ENCODE results near the gene APOL2. TPM values are rescaled to one million over a fixed set of nuclear protein-coding genes. Genes with fewer than 3 reads are reported as not detected.
A peak's percentile ranks its signal among the peaks of the same experiment; 100 is the strongest.
"Not testable (repeated sequence)": the region's sequence is repeated elsewhere in the genome, so short reads cannot be mapped to it uniquely, and the experiment has no call there.

Gene APOL2
- polyA plus RNA-seq, 3 donors from 2014 or later, result 22.4 to 42.4 (median 22.9) TPM

DNA sequence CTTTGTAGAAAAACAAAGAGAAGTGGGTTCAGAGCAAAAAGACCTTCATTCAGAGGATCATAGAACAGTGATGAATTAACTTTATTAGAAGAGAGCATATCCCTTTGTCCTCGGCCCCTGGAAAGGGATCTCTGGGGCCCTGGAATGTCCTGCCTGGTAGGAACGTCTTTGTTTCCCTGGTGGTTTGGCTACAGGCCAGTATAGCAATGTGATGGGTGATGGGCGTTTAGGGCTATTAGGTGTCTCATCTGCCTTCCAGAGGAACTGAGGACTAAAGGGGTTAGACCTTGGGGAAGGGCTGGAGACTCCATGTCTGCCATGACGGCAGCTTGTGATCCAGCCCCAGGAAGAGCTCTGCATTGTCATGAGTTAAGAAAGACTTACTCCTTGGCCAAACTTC, 46.8 kb downstream of the APOL2 start:
- peaks cover 6 to 7% (median 7%) of the 10 kb centered on the region in 3 donors for H3K27me3 Mint-ChIP-seq (ENCODE audit: low read depth in 3 of 3)
- no peak overlapping the region for H3K27ac Mint-ChIP-seq
- H3K36me3 Mint-ChIP-seq, result no peaks in the 10 kb centered on the region
- H3K4me3 Mint-ChIP-seq, result no peak overlapping the region
- no peaks in the 10 kb centered on the region for H3K9me3 Mint-ChIP-seq
- no peak for DNase-seq
- H3K4me1 Mint-ChIP-seq, result peaks cover 4 to 7% of the 10 kb centered on the region in 2 donors

DNA sequence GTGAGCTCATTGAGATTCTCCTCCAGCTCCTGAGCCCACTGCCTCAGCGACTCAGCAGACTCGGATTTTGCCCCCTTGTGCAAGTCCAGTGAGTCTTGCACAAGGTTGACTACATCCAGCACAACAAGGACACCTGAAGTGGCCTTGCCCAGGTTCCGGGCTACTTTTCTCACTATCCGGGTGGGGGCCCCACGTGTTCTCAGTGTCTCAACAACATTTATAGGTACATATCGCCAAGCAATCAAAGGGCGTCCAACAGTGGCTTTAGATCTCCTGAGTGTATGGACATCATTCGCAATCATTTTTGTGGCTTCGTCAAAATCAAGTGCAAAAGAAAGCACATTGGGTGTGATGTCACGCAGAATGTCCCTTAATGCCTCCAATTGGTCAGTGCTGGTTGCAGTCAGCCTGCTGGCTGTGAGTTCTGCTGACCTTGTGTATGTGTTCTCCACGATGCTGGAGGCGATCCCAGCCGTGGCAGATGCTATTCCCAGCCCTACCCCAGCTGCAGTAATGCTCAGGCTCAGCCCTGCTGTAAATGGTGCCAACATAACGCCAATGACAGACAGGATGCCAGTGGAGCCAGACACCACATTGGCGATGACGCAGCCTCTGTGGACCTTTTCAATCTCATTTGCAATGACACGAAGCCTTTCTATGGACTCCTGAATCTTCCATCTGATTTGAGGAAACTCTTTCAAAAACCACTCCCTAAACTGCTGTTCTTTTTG, 48.1 kb downstream of the APOL2 start:
- no peaks in the 10 kb centered on the region for H3K4me1 Mint-ChIP-seq
- no peak overlapping the region for H3K4me3 Mint-ChIP-seq
- no peaks in the 10 kb centered on the region for H3K9me3 Mint-ChIP-seq
- peak overlapping the region in 1 of 6 donors; percentile 24 for H3K27ac Mint-ChIP-seq
- peaks cover 6 to 7% (median 7%) of the 10 kb centered on the region in 3 donors for H3K27me3 Mint-ChIP-seq (ENCODE audit: low read depth in 3 of 3)
- DNase-seq, result no peak
- no peaks in the 10 kb centered on the region for H3K36me3 Mint-ChIP-seq

DNA sequence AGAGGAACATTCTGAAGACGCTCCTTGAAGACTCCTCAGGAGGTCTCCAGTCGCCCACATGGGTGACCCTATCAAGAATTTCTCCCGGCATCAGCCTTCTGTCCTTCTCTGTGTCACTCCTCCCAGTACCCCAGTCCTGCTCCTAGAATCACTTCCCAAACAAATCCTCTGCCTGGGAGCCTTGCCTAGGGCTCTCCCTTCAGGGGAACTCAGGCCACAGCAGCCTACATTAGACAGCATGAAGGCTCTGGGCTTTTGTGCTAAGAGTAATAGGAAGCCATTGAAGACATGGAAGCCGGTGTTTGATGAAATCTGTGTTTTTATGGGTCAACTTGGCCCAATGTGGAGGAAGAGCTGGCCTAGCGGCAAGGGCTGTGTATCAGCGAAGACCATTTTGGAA, 51.5 kb downstream of the APOL2 start:
- not testable (repeated sequence) for H3K27ac Mint-ChIP-seq; H3K36me3 Mint-ChIP-seq; H3K27me3 Mint-ChIP-seq (ENCODE audit: low read depth in 3 of 3); H3K9me3 Mint-ChIP-seq; DNase-seq; H3K4me1 Mint-ChIP-seq; H3K4me3 Mint-ChIP-seq

DNA sequence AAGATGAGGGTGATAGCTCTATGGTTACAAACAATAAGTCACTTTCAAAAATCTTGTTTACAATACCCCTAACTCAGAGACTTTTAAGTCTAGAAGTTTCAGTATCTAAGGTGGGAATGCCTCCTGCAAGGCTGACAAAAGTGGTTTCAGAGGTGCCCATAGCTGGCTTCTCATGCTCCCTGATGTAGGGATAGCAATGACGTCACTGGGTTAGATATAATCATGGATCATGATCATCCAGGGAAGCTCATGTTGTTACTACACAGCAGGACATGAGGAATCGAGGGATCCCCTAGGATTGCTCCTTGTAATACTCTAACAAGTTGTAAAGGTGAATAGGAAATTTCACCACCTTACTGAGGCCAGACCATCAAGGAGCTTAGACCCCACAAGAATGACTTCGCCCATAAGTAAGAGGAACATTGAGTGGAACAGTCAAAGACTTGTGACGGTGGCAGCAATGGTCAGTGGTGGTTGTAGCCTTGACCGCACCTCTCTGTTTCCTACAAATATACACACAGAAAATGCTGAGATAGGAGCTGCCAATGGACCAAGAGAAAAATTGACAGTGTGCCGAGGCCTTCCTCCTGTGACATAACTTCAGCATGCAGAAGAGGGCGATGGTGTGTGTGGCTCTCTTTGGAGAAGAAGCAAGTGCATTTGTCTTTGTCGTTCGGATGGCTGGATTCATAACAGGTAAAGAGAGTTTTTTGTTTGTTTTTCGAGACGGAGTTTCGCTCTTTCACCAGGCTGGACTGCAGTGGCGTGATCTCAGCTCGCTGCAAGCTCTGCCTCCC, 53.3 kb downstream of the APOL2 start:
- Mint-ChIP-seq H3K9me3 (no peaks in the 10 kb centered on the region), H3K36me3 (no peaks in the 10 kb centered on the region), H3K27me3 (ENCODE audit: low read depth in 3 of 3) (peaks cover 0 to 6% (median 2%) of the 10 kb centered on the region in 3 donors), H3K4me3 (no peak overlapping the region), H3K27ac (no peak overlapping the region), H3K4me1 (no peaks in the 10 kb centered on the region)
- DNase-seq, result no peak

DNA sequence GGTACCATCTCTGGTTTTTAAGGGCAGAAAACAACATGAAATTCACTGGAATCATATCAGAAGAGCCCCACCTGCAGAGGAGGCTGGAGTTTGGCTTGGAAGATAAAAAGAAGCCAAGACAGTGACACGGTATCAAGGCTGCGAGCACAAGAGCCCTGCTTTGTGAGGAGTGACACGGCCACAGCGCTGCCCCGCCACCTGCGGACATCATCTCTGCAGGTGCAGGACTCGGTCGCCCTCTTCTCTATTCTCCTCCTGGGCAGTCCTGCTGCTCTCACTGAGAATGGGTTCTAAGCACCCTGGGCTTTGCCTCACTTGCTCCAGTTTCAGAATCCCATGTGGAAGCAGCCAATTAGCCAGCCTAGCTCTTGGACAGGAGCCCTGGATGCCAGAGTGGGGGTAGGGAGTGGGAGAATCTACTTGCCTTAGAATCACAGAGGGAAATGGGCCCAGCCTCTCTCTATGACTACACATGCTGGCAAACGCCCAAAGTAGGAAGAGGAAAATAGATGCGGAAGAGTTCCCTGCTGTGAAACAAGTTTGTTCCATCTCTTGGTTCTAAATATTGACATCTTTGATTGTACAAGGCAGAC, 54.8 kb downstream of the APOL2 start:
- H3K4me1 Mint-ChIP-seq, result peaks cover 3 to 4% of the 10 kb centered on the region in 2 donors
- H3K27me3 Mint-ChIP-seq (ENCODE audit: low read depth in 3 of 3), result peaks cover 0 to 6% (median 2%) of the 10 kb centered on the region in 3 donors

DNA sequence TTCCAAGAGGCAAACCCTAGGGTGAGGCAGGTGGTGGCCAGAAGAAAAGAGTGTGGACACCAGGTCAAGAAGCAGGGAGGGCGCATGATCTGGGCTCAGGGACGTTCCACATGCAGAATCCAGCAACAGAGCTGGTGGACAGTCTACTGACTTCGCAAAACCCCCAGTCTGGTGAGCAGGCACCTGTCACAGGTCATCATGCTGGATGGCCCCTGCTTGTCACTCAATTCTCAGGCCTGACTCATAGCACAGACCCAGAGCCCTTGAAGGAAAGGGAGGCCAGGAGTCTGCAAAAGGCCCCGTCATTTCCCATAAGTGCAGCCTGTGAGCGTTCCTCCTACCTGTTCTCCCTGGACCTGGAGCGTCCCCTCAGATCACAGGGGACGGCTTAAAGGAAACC, 55.9 kb downstream of the APOL2 start:
- no peak for DNase-seq
- Mint-ChIP-seq H3K27me3 (ENCODE audit: low read depth in 3 of 3) (peaks cover 0 to 6% (median 2%) of the 10 kb centered on the region in 3 donors), H3K36me3 (no peaks in the 10 kb centered on the region), H3K4me3 (no peak overlapping the region), H3K4me1 (peaks cover 3 to 4% of the 10 kb centered on the region in 2 donors), H3K27ac (no peak overlapping the region), H3K9me3 (no peaks in the 10 kb centered on the region)

More for the DNA sequence above, 54.8 kb downstream of the APOL2 start:
- no peak for DNase-seq
- no peaks in the 10 kb centered on the region for H3K36me3 Mint-ChIP-seq
- H3K27ac Mint-ChIP-seq, result no peak overlapping the region
- no peaks in the 10 kb centered on the region for H3K9me3 Mint-ChIP-seq
- H3K4me3 Mint-ChIP-seq, result no peak overlapping the region

DNA sequence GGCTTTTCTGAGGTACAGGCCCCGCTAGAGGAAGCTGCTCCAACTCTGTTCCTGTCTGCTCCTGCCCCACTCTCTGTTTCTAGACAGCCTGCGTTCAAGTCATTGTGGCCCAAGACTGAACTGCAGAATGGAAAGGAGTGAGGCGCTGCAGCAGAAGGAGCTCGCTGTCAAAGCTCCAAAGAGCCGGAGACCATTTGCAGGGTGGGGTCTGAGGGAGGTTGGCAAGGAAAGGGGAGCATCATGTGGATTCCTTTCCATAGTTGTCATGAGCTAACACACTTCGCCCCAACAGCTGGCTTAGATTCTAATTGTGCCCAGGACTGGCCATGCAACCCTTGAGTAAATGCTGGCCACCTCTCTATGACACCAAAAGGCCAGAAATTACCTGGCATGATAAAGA, 56.5 kb downstream of the APOL2 start:
- Mint-ChIP-seq H3K4me3 (no peak overlapping the region), H3K9me3 (no peaks in the 10 kb centered on the region), H3K27me3 (ENCODE audit: low read depth in 3 of 3) (peaks cover 0 to 4% (median 2%) of the 10 kb centered on the region in 3 donors), H3K4me1 (peaks cover 3 to 4% of the 10 kb centered on the region in 2 donors), H3K36me3 (no peaks in the 10 kb centered on the region), H3K27ac (no peak overlapping the region)
- DNase-seq, result no peak

DNA sequence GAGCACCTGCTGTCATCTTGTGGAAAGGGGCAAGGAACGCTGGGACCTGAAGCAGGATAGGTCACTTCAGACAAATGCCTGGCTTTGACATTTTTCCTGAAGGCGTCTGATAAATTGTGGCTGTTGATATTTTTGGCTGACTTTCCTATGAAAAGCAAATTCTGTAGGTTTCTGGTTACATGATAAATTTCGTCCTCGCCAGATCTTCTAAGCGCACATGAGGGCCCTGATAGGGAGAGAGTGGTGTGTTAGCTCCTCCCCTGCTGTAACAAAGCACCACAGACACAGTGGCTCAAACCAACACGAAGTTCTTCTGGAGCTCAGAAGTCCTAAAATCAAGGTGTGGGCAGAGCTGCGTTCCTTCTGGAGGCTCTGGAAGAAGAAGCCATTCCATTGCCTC, 57.3 kb downstream of the APOL2 start:
- Mint-ChIP-seq H3K36me3 (no peaks in the 10 kb centered on the region), H3K4me3 (no peak overlapping the region)

DNA sequence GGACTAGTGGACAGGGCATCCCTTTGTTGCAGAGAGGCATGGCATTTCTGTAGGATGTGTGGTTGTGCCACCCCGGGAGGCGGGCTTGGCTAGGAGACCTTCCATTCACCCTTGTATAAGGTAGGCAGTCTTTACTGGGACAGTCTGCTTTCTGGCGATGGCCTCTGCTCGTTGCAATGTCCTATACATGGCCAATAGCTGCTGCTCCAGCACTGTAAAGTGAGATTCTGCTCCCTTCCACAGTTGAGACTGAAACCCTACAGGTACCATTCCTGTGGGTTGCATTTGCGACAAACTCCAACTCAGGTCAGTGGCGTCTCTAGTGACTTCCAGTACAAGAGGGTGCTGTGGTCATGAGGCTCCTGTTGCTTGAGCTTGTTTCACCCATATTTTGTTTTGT, 58.4 kb downstream of the APOL2 start:
- no peak overlapping the region for H3K27ac Mint-ChIP-seq
- H3K36me3 Mint-ChIP-seq, result no peaks in the 10 kb centered on the region
- DNase-seq, result no peak
- no peak overlapping the region for H3K4me3 Mint-ChIP-seq
- no peaks in the 10 kb centered on the region for H3K9me3 Mint-ChIP-seq
- peaks cover 0 to 4% (median 2%) of the 10 kb centered on the region in 3 donors for H3K27me3 Mint-ChIP-seq (ENCODE audit: low read depth in 3 of 3)
- H3K4me1 Mint-ChIP-seq, result peaks cover 3 to 4% of the 10 kb centered on the region in 2 donors

More for the DNA sequence above, 57.3 kb downstream of the APOL2 start:
- H3K27ac Mint-ChIP-seq, result no peak overlapping the region
- H3K4me1 Mint-ChIP-seq, result peaks cover 3 to 4% of the 10 kb centered on the region in 2 donors
- H3K27me3 Mint-ChIP-seq (ENCODE audit: low read depth in 3 of 3), result peaks cover 0 to 4% (median 2%) of the 10 kb centered on the region in 3 donors
- no peaks in the 10 kb centered on the region for H3K9me3 Mint-ChIP-seq
- no peak for DNase-seq

DNA sequence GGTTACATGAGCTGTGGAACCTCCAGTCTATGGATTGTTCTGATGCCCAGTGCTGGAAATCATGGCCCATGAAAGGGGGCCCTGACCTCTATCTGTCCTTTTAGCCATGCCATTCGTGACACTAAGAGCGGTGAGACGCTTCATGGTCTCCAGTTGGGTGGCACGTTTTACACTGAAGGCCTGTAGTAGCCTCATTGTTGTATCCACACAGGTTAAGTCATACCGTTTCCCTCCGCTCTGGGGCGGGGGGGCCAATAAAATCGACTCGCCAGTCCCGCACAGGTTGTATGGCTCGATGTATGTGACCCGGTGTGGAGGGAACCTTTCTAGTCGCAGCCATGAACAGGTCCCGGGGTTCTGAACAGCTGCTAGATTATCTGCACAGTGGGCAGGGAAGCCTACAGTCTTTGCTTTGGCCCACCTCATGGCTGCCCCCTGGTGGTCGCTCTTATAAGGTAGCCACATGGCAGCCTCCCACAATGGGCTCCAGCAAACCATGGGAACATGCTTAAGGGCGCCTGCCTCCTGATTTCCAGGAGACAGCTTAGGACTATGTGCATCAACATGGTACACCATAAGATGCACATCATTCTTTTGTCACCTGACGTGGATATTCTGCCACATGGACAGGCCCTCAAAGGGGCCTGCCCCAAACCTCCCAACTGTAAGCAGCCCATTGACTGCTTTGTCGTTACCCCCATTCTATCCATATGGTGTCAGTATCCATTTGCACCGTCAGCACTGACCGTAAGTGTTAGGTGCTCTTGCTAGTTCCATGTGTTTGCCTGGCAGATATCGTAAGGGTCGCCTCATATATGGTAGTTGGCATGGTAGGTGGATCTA, 59.1 kb downstream of the APOL2 start:
- H3K4me3 Mint-ChIP-seq, result no peak overlapping the region
- peak overlapping the region in 1 of 6 donors; percentile 41 for H3K27ac Mint-ChIP-seq
- H3K27me3 Mint-ChIP-seq (ENCODE audit: low read depth in 3 of 3), result peaks cover 0 to 2% (median 2%) of the 10 kb centered on the region in 3 donors

DNA sequence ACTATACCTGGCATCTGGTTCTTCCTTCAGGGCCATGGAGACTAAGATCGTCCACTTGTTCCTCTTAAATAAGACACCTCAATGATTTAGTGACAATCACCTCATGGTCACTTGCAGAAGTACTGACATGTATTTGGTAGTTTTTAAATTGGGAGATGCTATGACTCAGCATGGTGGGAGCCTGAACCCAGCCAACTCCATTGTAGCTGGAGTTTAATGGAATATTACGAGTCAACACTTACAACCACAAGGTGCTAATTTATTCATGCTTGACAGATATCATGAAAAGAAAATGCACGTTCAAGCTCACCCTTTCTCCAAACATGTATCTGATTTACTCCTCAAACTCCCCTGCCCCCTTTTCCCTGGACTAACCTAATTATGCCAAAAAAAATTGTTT, 62.2 kb downstream of the APOL2 start:
- Mint-ChIP-seq H3K4me3 (no peak overlapping the region), H3K9me3 (peaks cover 0 to 2% (median 0%) of the 10 kb centered on the region in 6 donors), H3K27ac (no peak overlapping the region), H3K27me3 (ENCODE audit: low read depth in 3 of 3) (no peaks in the 10 kb centered on the region), H3K4me1 (peaks cover 3 to 4% of the 10 kb centered on the region in 2 donors), H3K36me3 (no peaks in the 10 kb centered on the region)
- DNase-seq, result no peak

More for the DNA sequence above, 59.1 kb downstream of the APOL2 start:
- peaks cover 3 to 4% of the 10 kb centered on the region in 2 donors for H3K4me1 Mint-ChIP-seq
- no peaks in the 10 kb centered on the region for H3K36me3 Mint-ChIP-seq
- DNase-seq, result peak; percentile 75 to 77 (median 75)
- peaks cover 0 to 2% (median 0%) of the 10 kb centered on the region in 6 donors for H3K9me3 Mint-ChIP-seq
